GM19035 (cell line): Measurements from ENCODE around the gene THEM5.

Source experiments
- ATAC-seq: cut with Tn5 transposase; IDR thresholded peaks from one replicate; pipeline ENCODE4 v1.9.1; 2021; ENCODE audit not compliant: unreplicated experiment

THEM5 gene

DNA sequence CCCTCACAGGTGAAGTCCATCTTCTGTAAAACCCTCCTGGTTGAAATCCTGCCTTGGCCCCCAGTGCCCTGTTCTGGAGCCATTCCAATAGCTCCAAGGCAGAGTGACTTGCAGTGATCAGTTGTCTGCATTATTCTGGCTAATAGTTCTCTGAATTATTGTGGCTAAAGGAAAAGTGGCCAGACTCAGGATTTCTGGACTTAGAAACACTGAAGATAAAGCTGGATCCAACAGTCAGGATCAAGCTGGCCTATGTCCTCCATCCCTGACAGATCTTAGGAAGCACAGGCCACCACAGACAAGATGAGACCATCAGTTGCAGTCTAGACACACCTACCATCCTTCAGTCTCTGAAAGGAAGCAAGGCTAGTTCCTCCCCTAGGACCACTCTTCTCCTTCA lies 13.1 kb downstream of the THEM5 start:
- ATAC-seq: no peak

- ATAC-seq: no peak
Measured at GRCh38 chr1:151839457-151840403, 13.8 kb downstream of the THEM5 start, which contains the start of gene C2CD4D. Gene C2CD4D (minus strand): TSS chr1:151839820. CDS start chr1:151838989, 831 bp downstream.

DNA sequence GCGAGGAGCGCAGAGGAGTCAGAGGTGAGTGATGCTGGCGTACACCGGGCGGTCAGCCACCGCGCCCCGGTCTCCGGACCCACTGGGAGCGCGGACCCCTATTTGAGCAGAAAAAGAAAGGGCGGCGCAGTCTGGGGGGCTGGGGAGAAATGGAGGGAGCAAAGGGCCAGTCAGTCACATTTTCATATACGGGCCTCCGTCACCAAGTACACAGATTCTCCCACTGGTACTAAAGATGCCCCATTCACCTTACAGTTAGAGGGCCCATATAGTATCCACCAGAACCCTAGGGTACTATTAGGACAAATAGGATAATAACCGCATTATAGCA lies 14.5 kb downstream of the THEM5 start:
- no peak for ATAC-seq

- no peak for ATAC-seq
Measured at GRCh38 chr1:151838222-151839081, 15.1 kb downstream of the THEM5 start.

GRCh38 chr1:151837884-151838221 lies 15.7 kb downstream of the THEM5 start:
- ATAC-seq: no peak

DNA sequence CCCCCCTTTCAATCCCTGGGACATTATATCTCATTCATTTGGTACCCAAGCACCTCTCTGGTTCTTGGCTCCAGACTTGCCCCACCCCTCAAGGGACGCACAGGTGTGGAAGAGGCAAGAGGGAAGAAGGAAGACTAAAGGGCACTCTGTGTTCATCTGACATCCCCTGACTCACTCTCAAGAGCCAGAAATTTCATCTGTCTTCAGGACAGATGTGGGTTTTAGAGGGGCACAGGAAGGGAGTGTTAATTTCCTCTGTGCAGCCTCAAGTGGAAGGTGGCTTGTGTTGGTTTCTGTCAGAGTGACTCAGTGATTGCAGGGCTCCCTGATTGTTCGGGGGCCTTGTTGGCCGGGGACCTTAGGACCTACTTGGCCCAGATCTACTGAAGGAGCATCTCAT lies 16.3 kb downstream of the THEM5 start:
- no peak for ATAC-seq

GRCh38 chr1:151835596-151835995 lies 17.9 kb downstream of the THEM5 start:
- no peak for ATAC-seq

GRCh38 chr1:151834239-151834638 lies 19.3 kb downstream of the THEM5 start:
- ATAC-seq: no peak

DNA sequence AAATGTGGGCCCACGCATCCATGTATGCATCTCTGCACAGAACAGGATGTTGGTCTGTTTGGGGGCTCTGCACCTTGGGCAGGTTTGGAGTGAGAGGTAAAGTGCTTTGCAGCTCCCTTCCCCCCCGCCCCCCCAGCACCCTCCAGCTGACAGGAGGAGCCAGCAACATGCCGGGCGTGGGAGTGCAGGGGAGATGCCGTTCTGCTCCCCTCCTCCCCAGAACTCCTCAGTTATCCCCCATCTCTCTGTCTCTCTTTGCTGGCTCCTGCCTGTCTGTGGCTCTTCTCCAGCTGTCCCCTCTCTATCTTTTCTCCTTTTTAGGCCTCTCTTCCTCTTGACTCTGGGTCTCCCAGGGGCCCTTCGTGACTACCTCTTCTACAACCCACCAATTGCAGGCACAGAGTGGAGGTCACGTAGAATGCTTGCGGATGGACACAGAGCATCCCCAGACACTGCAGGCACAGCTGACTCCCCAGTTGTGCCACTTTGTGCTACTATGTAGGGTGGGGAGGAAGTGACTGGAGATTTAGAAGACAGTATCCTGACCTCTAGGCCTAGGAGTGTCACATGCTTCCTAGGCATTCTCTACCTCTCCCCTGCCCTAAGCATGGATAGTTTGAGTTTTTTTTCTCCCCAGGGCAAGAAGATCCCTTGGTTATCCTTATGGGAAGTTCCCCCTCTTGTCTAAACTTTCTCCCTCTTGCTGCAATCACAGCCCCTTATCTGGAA lies 20.2 kb downstream of the THEM5 start:
- no peak for ATAC-seq

GRCh38 chr1:151832318-151832980 lies 21.1 kb downstream of the THEM5 start:
- no peak for ATAC-seq

DNA sequence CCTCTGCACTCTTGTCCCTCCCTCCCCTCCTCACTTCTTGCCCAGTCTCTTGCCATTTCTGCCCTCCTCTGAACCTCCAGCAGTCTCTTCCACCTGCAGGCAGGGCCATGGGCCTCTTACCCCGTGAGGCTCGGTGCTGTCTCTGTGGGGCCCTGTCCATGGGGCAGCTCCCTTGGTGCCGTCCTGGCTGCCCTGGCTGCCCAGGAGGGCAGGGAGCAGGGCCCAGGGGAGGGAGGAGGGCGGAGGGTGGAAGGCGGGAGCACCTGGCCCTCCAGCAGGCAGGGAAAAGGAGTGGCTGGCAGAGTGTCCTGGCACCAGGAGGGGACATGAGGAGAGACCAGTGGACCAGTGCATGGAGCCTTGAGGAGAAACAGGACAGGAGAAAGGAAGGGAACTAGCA lies 21.9 kb downstream of the THEM5 start, which contains the start of gene RORC:
TSS of gene RORC (minus strand) at position 198 of the 400 bp plus-strand sequence. CDS start at position 160, 38 bp downstream.
- ATAC-seq: no peak

DNA sequence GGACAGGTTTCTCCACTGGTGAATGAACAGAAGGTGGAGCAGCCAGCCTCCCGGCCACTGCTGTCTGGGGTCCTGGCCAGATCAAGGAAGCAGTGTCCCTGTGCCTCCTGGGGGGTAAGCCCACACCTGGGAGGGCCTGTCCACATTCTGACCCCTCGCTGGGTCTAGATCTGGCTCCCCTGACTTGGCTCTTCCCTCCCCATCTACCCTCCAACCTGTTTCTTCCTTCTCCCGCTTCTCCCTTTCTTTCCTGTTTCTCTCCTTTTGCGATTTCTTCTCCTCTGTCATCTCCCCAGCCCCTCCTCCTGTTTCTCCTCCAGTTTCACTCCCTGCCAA lies 22.3 kb downstream of the THEM5 start:
- no peak for ATAC-seq

DNA sequence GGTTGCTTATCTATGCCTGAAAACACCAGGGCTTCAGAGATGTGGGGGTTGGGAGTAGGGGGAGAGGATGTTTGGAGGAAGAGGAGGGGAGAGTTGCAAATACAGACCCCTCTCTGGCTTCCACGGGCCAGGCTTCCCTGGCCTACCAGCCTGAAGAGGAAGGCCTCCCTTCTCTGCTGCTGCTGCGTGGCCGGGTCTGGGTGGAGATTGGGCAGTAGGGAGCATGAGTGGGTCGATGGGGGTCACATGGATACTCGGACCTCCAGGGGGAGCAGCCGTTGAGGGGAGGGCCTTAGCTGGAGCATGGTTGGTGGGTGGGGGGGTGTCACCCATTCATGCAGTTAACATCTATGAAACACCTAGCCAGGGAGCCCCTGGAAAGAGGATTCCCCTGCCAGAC lies 23.5 kb downstream of the THEM5 start:
- no peak for ATAC-seq

DNA sequence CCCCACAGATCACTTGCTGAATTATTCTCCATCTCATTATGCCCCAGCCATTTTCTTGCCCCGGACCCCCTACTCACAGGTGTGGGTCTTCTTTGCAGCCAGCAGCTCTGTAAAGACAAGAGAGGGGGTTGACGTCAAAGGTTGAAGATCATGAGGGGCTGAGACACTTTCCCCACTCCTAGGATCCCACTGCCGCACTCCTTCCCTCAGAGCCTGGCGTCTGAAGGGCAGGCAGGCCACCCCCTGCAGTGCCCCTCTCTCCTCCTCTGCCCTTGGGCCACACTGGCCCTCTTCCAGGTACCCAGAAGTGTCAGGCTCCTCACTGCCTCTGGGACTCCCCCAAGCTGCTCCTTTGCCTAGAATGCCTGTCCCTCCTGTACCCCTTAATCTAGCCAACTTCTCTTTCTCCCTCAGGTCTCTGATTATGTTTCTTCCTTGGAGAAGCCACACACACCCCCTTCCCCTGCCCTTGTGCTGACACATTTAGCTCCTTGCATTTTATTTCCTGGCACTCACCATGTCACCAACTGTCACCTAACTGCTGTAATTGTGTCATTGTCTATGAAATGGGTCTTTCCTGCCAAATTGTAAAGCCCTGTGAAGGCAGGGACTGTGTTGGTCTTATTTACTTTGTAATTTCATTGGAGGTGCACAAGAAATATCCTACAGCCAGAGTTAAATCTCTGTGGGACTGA lies 24.0 kb downstream of the THEM5 start:
- no peak for ATAC-seq

DNA sequence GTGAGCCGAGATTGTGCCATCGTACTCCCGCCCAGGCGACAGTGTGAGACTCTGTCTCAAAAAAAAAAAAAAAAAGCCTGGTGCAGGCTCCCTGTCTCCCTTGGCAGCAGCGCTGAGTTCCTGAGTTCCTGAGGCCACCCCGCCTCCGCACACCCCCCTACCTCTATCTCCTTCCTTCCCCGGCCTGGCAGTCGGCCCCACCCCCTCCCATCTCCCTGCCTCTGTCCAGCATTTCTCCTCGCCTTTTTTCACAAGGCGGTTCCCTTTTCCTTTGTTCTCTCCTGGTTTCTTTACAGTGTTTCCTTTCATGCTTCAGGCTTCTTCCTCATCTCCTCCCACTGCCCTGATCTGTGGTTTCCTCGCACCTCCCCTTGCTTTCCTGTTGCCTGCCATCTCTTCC lies 24.6 kb downstream of the THEM5 start:
- no peak for ATAC-seq

DNA sequence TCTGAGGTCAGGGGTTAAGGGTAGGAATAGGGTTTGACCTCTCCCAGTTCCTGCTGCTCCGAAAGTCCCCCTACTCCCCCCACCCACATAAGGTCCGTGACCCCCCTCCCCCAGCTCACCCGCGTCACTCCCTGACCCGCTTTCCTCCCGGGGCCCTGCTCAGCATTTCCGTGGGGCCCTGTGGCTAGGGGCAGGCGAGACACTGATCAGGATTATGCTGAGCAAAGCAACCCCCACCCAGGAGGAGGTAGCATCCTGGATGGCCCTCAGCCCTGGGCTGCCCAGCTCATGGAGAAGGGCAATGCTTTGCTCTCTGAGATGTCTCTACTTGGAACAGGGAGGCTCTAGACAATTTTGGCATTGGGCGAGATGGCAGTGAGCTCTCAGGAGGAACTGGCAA lies 25.7 kb downstream of the THEM5 start:
- no peak for ATAC-seq

- no peak for ATAC-seq
Measured at GRCh38 chr1:151825751-151826660, 27.5 kb downstream of the THEM5 start.

DNA sequence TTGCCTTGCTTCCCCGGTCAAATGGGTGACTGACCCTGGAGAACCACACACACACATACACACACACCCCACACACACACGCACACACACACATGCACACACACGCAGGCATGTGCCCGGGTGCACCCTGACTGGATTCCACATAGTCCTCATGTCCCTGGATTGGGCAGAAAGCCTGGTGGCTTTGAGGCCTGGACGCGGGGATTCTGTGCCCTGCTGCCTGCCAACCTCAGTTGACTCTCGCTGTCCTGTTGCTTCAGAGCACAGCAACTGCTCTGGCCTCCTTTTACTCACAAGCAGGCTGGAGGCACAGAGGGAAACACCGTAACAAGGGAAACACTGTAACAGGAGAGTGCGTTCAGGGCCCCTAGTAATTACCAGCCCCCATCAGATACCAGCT lies 28.3 kb downstream of the THEM5 start:
- ATAC-seq: no peak

GRCh38 chr1:151823175-151823574 lies 30.3 kb downstream of the THEM5 start:
- ATAC-seq: no peak
